LNCaP clone FGC (cell line): ENCODE data around the gene COL23A1.

Experiments
- DNase-seq: peaks from one replicate; pipeline ENCODE4 v3.0.0-alpha.2; 2011; ENCODE audit warnings: low read depth
- H3K4me3 ChIP-seq: 2 replicates; pipeline ENCODE4 v1.5.1; 2011; ENCODE audit warnings: mild to moderate bottlenecking, low read depth, low read length, control low read depth
- CTCF ChIP-seq: IDR thresholded peaks from 2 replicates; pipeline ENCODE4 v1.5.1; 2012; ENCODE audit warnings: mild to moderate bottlenecking; ENCODE audit not compliant: control insufficient read depth, insufficient read depth; ENCODE audit errors: extremely low read depth

The COL23A1 gene

GRCh38 chr5:178249191-178249989 is 340.8 kb downstream of the COL23A1 start:
- H3K4me3 ChIP-seq, result no peak overlapping the region
- TF ChIP-seq CTCF, result no peak
- no peak for DNase-seq

DNA sequence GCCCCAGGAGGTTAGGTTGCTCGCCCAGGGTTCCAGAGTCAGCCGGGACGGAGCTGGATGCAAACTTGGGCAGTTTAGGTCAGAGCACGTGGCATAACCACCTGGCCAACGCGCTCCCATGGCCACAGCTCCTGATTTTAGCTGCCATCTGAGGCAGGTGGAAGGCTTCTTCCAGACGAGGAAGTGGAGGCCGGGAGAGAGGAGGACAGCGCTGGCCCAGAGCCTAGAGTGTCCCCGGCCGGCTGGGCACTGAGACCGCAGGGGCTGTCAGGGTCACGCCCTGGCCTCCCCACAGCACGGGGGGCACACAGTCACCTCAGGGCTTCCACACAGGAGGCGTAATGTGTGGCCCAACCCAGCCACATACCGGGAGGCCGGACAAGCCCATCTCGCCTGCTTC is 341.4 kb downstream of the COL23A1 start:
- H3K4me3 ChIP-seq, result no peak overlapping the region
- TF ChIP-seq CTCF, result no peak
- DNase-seq, result no peak

- no peak for DNase-seq
- H3K4me3 ChIP-seq, result no peak overlapping the region
- TF ChIP-seq CTCF, result no peak
These were observed 342.4 kb downstream of the COL23A1 start for GRCh38 chr5:178247481-178248456.

DNA sequence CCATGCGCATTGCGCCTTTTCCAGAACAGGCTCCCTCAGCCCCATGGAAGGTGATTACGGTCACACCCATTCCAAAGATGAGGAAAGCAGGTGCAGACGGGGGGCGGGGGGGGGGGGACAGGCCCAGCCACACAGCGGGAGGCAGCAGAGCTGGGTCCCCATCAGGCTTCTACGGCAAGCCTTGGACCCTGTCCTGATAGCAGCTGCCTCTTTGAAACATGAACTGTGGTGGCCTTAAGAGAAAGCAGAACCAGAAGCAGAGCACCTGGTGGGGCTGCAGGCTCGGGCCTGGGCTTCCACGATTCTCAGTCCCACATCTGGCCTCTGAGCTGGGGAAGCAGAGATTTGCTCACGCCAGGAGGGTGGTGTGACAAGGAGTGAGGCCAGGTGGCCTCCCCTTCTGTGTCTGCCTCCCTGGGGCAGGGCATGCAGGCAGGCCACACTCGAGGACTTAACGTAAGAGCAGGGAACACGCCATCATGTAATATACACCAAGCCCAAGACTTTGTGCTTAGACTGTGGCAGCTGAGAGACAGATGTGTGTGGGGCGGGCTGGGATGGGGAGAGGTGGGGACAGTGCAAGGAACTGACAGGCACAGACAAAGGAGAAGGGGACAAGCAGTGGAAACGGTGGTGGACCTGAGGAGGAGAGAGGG is 343.4 kb downstream of the COL23A1 start:
- no peak overlapping the region for H3K4me3 ChIP-seq
- no peak for DNase-seq
- TF ChIP-seq CTCF, result no peak

- TF ChIP-seq CTCF, result no peak
- DNase-seq, result no peak
- H3K4me3 ChIP-seq, result no peak overlapping the region
These were observed 344.8 kb downstream of the COL23A1 start for GRCh38 chr5:178245389-178245788.

GRCh38 chr5:178244576-178244975 is 345.6 kb downstream of the COL23A1 start:
- TF ChIP-seq CTCF, result no peak
- no peak for DNase-seq
- no peak overlapping the region for H3K4me3 ChIP-seq
